HepG2 (cell line): ENCODE data around the gene LYRM7. TPM values are rescaled to one million over a fixed set of nuclear protein-coding genes. Genes with fewer than 3 reads are reported as not detected.
"Not testable (repeated sequence)": the region's sequence is repeated elsewhere in the genome, so short reads cannot be mapped to it uniquely, and the experiment has no call there.

Experiments used
- ATAC-seq: fragments of 200-7000 bp; cut with Tn5 transposase; 3 replicates; pipeline ENCODE4 v1.9.1; 2020; ENCODE audit warnings: mild to moderate bottlenecking, moderate library complexity
- BruUV-seq: library from RNA; stranded (reverse); fragments of 400-500 nt; replicated peaks from 2 replicates; lab custom pipeline; 2021; lab: Mats Ljungman, UMichigan
- CTCF ChIA-PET: fragments of 300-600 bp; formaldehyde crosslinking; extraction: SDS; loops from one replicate; lab custom pipeline; 2021; ENCODE audit warnings: low total read pairs, inconsistent platforms, low intra/inter-chr PET ratio; lab: Yijun Ruan, JAX
- POLR2A ChIA-PET: fragments of 350-600 bp; sonication (Branson Sonifier 250); formaldehyde crosslinking; loops from one replicate; lab custom pipeline; 2020; ENCODE audit warnings: antibody characterized with exemption, inconsistent platforms; lab: Yijun Ruan, JAX
- DNase-seq: peaks from one replicate; pipeline ENCODE4 v3.0.0-alpha.2; 2015; ENCODE audit warnings: low spot score
- FAIRE-seq: peaks from 3 replicates; lab custom pipeline; 2011; peaks lifted over from hg19 to GRCh38; lab: Jason Lieb, UNC
- H2AFZ ChIP-seq: one replicate; pipeline ENCODE4 v1.6.1; 2011; ENCODE audit warnings: low read length, inconsistent platforms
- H3K27ac ChIP-seq: fragments of 300-600 bp; 3 replicates; pipeline ENCODE4 v1.8.0; 2011; ENCODE audit warnings: mixed run types, mild to moderate bottlenecking, mixed read lengths, low read length, inconsistent platforms; ENCODE audit not compliant: insufficient read depth; ENCODE audit errors: extremely low read length
- H3K27me3 ChIP-seq, 2 experiments: fragments of 200-600 bp in 1 of 2; 2 replicates in 1 of 2; 3 replicates in 1 of 2; pipeline versions ENCODE4 v1.6.0 to v1.8.0; 2011; ENCODE audit warnings: low read length in 2 of 2, mild to moderate bottlenecking in 2 of 2, moderate library complexity in 2 of 2, inconsistent platforms in 1 of 2; ENCODE audit not compliant: insufficient read depth in 2 of 2, control insufficient read depth in 1 of 2
- H3K36me3 ChIP-seq, 2 experiments: fragments of 200-600 bp in 1 of 2; replicated peaks in 1 of 2; 2 replicates in 1 of 2; 3 replicates in 1 of 2; pipeline versions ENCODE4 v1.5.1 to v1.8.0; 2011; ENCODE audit warnings: low read length in 2 of 2, inconsistent platforms in 1 of 2; ENCODE audit not compliant: insufficient read depth in 2 of 2, control insufficient read depth in 1 of 2
- H3K4me1 ChIP-seq: 2 replicates; pipeline ENCODE4 v1.5.1; 2012; ENCODE audit warnings: low read length, inconsistent platforms; ENCODE audit not compliant: insufficient read depth
- H3K4me2 ChIP-seq: 2 replicates; pipeline ENCODE4 v1.6.0; 2011; ENCODE audit warnings: low read depth, low read length, inconsistent platforms
- H3K4me3 ChIP-seq, 3 experiments: fragments of 200-600 bp in 1 of 3; sonication (generic), shearing (Covaris generic) in 1 of 3; replicated peaks in 1 of 3; 2 replicates each; pipeline ENCODE4 v1.5.1; 2011 to 2016; ENCODE audit warnings: low read length in 3 of 3, inconsistent platforms in 2 of 3, low read depth in 2 of 3, mild to moderate bottlenecking in 2 of 3, control low read depth in 1 of 3, mixed read lengths in 1 of 3; ENCODE audit not compliant: insufficient read depth in 1 of 3
- H3K79me2 ChIP-seq: one replicate; pipeline ENCODE4 v1.6.1; 2011; ENCODE audit warnings: low read length, inconsistent platforms; ENCODE audit not compliant: insufficient read depth
- H3K9ac ChIP-seq: 2 replicates; pipeline ENCODE4 v1.6.0; 2011; ENCODE audit warnings: mild to moderate bottlenecking, low read depth, low read length, inconsistent platforms; ENCODE audit not compliant: insufficient read depth
- H3K9me3 ChIP-seq: 2 replicates; pipeline ENCODE4 v1.5.1; 2012; ENCODE audit warnings: mild to moderate bottlenecking, low read length
- H4K20me1 ChIP-seq: 2 replicates; pipeline ENCODE4 v1.6.0; 2011; ENCODE audit warnings: inconsistent platforms, mild to moderate bottlenecking, low read length, moderate library complexity; ENCODE audit not compliant: insufficient read depth
- CAMTA2 ChIP-seq: sonication (generic); formaldehyde crosslinking; IDR thresholded peaks from 2 replicates; pipeline ENCODE4 v1.4.0; 2020; ENCODE audit warnings: mild to moderate bottlenecking, missing genetic modification reagents, borderline replicate concordance
- GRHL1 ChIP-seq: sonication (generic); formaldehyde crosslinking; conservative IDR thresholded peaks from 2 replicates; pipeline ENCODE4 v1.8.0; 2022; ENCODE audit warnings: missing genetic modification reagents
- NR3C1 ChIP-seq: sonication (generic); formaldehyde crosslinking; IDR thresholded peaks from 2 replicates; pipeline ENCODE4 v1.4.0; 2020; ENCODE audit warnings: missing genetic modification reagents
- ONECUT2 ChIP-seq: sonication (generic); formaldehyde crosslinking; IDR thresholded peaks from 2 replicates; pipeline ENCODE4 v1.4.0; 2020; ENCODE audit warnings: missing genetic modification reagents
- RAD51 ChIP-seq: fragments of 450-650 bp; IDR thresholded peaks from 2 replicates; pipeline ENCODE4 v1.6.1; 2016; ENCODE audit warnings: borderline replicate concordance
- REST ChIP-seq, 2 experiments: IDR thresholded peaks; 2 replicates each; pipeline ENCODE4 v1.6.1; 2011 to 2012; ENCODE audit warnings: low read length in 2 of 2, borderline replicate concordance in 1 of 2, low read depth in 1 of 2, mild to moderate bottlenecking in 1 of 2, moderate library complexity in 1 of 2
- SALL1 ChIP-seq: sonication (generic); formaldehyde crosslinking; IDR thresholded peaks from 2 replicates; pipeline ENCODE4 v1.8.0; 2022; ENCODE audit warnings: mild to moderate bottlenecking, missing genetic modification reagents
- TCF7L2 ChIP-seq: IDR thresholded peaks from 2 replicates; pipeline ENCODE4 v1.6.1; 2011; ENCODE audit warnings: mild to moderate bottlenecking, low read depth, low read length, moderate library complexity
- THAP8 ChIP-seq: sonication (generic); formaldehyde crosslinking; IDR thresholded peaks from 2 replicates; pipeline ENCODE4 v1.5.1; 2020; ENCODE audit warnings: missing genetic modification reagents, mild to moderate bottlenecking, borderline replicate concordance
- ZBTB44 ChIP-seq: sonication (generic); formaldehyde crosslinking; IDR thresholded peaks from 2 replicates; pipeline ENCODE4 v1.4.0; 2020; ENCODE audit warnings: missing genetic modification reagents
- ZNF230 ChIP-seq: sonication (generic); formaldehyde crosslinking; IDR thresholded peaks from 2 replicates; pipeline ENCODE4 v1.4.0; 2020; ENCODE audit warnings: mild to moderate bottlenecking, missing genetic modification reagents
- ZNF782 ChIP-seq: sonication (generic); formaldehyde crosslinking; IDR thresholded peaks from 2 replicates; pipeline ENCODE4 v1.4.0; 2020; ENCODE audit warnings: missing genetic modification reagents, mild to moderate bottlenecking, borderline replicate concordance
- WGBS: methylation state at CpG from one replicate; pipeline ENCODE4 v1.1.6; 2017; ENCODE audit warnings: low lambda C conversion rate; 5-methylcytosine and 5-hydroxymethylcytosine counted together
- in situ Hi-C: cut with HindIII; loops from 2 replicates; pipeline ENCODE4 v1.10.0; 2017; ENCODE audit warnings: low pct_unique_long_range_greater_than_20kb; ENCODE audit not compliant: extremely low pct_ligation_motif_present
- intact Hi-C: fragments of 100-400 bp; cut with micrococcal nuclease; formaldehyde crosslinking; loops from one replicate; pipeline ENCODE4 v1.10.0; 2022; ENCODE audit not compliant: unreplicated experiment
- polyA plus RNA-seq, 8 experiments: library from polyadenylated mRNA; depleted of rRNA in 3 of 8; stranded (reverse) in 7 of 8; unstranded in 1 of 8; fragments of >200 nt; fragmentation: Illumina TruSeq in 4 of 8; extraction: Trizol in 4 of 8; gene quantifications; 2 replicates each; pipeline versions ENCODE4 v1.2.1 to v1.2.3, GENCODE V29; 2011 to 2016; ENCODE audit warnings: low read depth in 4 of 8, missing spikeins in 1 of 8, mixed read lengths in 1 of 8; ENCODE audit not compliant: insufficient read depth in 1 of 8
- total RNA-seq, 5 experiments: library from RNA; depleted of rRNA; stranded (reverse); fragments of >200 nt; fragmentation: Illumina TruSeq; extraction: Trizol; gene quantifications; 2 replicates each; pipeline ENCODE4 v1.2.3, GENCODE V29; 2016; ENCODE audit warnings: low read depth in 1 of 5

The LYRM7 gene
- total and polyA plus RNA-seq, 2 of the 13 experiments (the other 11 are each of a cell fraction or from before 2014, with no cell fraction given) = 3.0 to 5.5 TPM

GRCh38 chr5:131252824-131253171 is 82.1 kb downstream of the LYRM7 start:
- ATAC-seq (no peak), FAIRE-seq (no peak), DNase-seq (no peak)
- H3K9ac ChIP-seq = no peak overlapping the region
- no peaks in the 10 kb centered on the region for H3K4me1 ChIP-seq
- no peaks in the 10 kb centered on the region for H3K9me3 ChIP-seq
- H3K27me3 ChIP-seq = no peaks in the 10 kb centered on the region; a peak in 1 of 5 replicates
- H3K4me3 ChIP-seq = no peak overlapping the region
- H2AFZ ChIP-seq = no peak overlapping the region
- POLR2A ChIA-PET = no interaction called here
- no peak overlapping the region for H3K4me2 ChIP-seq
- TF ChIP-seq THAP8 = no peak
- no peak for TF ChIP-seq ZBTB44 (CRISPR knock-in tag)
- TF ChIP-seq ZNF782 (CRISPR knock-in tag) = no peak
- TF ChIP-seq CAMTA2 = no peak
- no peak for TF ChIP-seq TCF7L2
- TF ChIP-seq SALL1 (CRISPR knock-in tag) = no peak
- TF ChIP-seq NR3C1 = no peak
- TF ChIP-seq GRHL1 (CRISPR knock-in tag) = no peak
- TF ChIP-seq REST (IDR thresholded peaks at IDR 0.05; ENCODE audit: borderline replicate concordance in 1 of 2, low read depth in 1 of 2, low read length in 2 of 2) = no peak
- TF ChIP-seq ZNF230 (CRISPR knock-in tag) = no peak
- no peak for TF ChIP-seq RAD51
- TF ChIP-seq ONECUT2 (CRISPR knock-in tag) = no peak
- no peaks in the 10 kb centered on the region for H4K20me1 ChIP-seq
- CTCF ChIA-PET = no interaction called here
- WGBS = 72% methylated on average over 6 of the region's 6 CpGs
- H3K79me2 ChIP-seq = no peaks in the 10 kb centered on the region
- intact Hi-C loops (no loop called here), in situ Hi-C loops (no loop called here)
- no peaks in the 10 kb centered on the region for H3K36me3 ChIP-seq
- no TSS peak for BruUV-seq
- H3K27ac ChIP-seq = no peak overlapping the region

- CTCF ChIA-PET, H3K4me3 ChIP-seq, BruUV-seq, H3K27me3 ChIP-seq, FAIRE-seq, H3K9ac ChIP-seq, H4K20me1 ChIP-seq, H3K79me2 ChIP-seq, H3K36me3 ChIP-seq, H3K4me2 ChIP-seq, H3K9me3 ChIP-seq, DNase-seq, ATAC-seq, intact Hi-C loops, H3K27ac ChIP-seq, H2AFZ ChIP-seq, POLR2A ChIA-PET, in situ Hi-C loops, H3K4me1 ChIP-seq: not testable (repeated sequence)
- 82% methylated on average over 10 of the region's 10 CpGs for WGBS
Measured at GRCh38 chr5:131254025-131254424, 83.3 kb downstream of the LYRM7 start.
